ENCODE results near the gene VEPH1.

VEPH1 gene

DNA sequence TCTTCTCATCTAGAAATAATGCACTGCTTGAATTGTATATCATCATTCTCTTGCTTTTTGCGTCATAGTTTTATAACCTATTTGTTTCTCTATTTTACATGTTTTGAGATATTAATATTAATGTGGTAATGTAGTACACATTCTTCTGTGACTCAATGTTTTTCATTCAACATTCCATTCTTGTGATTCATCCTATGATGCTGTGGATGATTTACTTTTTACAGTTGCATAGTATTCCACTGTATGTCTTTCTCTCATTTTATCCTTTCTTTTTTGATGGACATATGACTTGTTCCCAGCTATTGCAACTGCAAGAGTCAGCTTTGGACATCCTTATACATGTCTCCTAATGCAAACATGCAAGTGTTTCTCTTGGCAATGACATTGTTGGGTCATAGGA is 20.6 kb upstream of the VEPH1 start:
- no peak for DNase-seq (ENCODE audit: low read depth)

GRCh38 chr3:157522648-157523047 is 19.4 kb upstream of the VEPH1 start:
- DNase-seq (ENCODE audit: low read depth) = no peak

DNA sequence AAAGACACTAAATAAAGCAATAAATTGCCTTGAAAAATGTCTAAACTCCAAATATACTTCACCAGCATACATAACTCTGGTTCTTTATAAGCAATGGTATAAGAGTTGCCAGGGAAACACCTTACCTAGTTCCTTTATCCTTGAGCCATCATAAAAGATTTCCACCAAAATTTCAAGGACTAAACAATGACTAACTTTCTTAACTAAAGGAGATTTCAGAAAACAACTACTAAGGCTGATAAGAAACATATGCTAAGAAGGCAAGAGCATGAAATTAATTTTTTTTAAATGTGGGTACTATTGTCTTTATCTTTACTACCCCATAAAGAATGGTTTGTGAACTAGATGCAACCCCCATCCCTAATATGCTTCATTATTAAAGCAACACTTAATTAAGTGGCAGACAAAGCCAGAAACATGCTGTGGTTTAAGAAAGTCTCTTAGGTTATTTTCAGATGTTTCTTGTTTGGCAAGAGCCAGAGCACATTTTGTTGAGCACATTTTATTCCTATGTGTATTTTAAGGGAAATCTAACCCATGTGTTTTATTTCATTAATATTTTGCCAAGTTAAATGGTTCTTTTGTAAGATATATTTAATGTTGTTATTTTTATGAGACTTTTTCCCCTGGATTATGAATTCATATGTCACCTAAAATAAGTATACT is 17.4 kb upstream of the VEPH1 start:
- no peak for DNase-seq (ENCODE audit: low read depth)

DNA sequence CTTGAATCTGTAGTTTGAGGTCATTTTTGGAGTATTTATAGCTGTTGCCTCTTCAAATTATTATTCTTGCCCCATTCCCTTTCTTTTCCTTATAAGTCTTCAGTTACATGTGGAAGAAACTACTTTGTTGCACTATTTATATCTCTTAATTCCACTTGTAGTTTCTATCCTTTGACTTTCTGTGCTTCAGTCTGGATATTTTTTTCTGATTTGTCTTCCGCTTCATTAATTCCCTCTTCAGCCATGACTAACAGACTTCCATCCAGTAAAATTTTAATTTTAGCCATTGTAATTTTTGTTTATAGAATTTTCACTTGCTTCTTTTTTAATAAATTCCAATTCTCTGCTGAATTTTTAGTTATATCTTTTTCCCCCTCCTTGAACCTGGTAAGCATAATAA is 15.7 kb upstream of the VEPH1 start:
- DNase-seq (ENCODE audit: low read depth) = no peak

GRCh38 chr3:157516928-157517327 is 13.7 kb upstream of the VEPH1 start:
- DNase-seq (ENCODE audit: low read depth) = no peak

DNA sequence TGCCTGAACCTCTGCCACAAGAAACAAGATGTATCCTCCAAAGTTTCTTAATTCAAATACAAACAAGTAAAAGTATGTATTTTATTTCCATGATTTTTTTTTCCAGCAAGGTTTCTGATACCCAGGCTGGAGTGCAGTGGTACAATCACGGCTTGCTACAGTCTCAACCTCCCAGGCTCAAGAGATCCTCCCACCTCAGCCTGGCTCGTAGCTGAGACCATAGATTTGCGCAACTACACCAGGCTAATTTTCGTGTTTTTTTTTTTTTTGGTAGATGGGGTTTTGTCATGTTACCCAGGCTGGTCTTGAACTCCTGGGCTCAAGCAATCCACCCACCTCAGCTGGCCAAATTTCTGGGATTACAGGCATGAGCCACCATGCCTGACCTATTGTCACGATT is 12.2 kb upstream of the VEPH1 start:
- DNase-seq (ENCODE audit: low read depth) = no peak

- no peak for DNase-seq (ENCODE audit: low read depth)
These were observed 11.2 kb upstream of the VEPH1 start for GRCh38 chr3:157514371-157514895.

- DNase-seq (ENCODE audit: low read depth) = no peak
These were observed 10.4 kb upstream of the VEPH1 start for GRCh38 chr3:157513585-157513984.

DNA sequence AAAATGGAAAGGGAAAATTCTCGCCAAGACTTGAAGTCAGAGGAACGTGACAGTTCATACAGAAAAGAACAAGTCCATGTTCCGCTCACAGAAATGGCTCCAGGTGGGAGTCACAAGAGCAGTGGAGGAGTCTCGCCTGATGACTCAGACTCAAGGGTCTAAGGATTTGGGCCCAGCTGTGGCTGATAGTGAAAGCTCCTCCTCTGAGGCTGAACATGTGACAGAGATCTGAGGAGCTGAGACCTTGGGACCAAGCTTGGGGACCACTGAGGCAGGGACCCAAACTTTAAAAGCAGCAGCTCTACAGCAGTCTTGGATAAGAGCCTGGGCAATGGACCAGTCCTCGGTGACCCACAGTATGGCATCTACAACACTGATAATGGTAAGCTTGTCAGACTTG is 9.3 kb upstream of the VEPH1 start:
- no peak for DNase-seq (ENCODE audit: low read depth)

- no peak for DNase-seq (ENCODE audit: low read depth)
These were observed 5.2 kb upstream of the VEPH1 start for GRCh38 chr3:157508461-157508860.

GRCh38 chr3:157501863-157502262 is 1.4 kb downstream of the VEPH1 start:
- no peak for DNase-seq (ENCODE audit: low read depth)

GRCh38 chr3:157500232-157500631 is 3.0 kb downstream of the VEPH1 start:
- no peak for DNase-seq (ENCODE audit: low read depth)

GRCh38 chr3:157499342-157499963 is 3.8 kb downstream of the VEPH1 start:
- no peak for DNase-seq (ENCODE audit: low read depth)

DNA sequence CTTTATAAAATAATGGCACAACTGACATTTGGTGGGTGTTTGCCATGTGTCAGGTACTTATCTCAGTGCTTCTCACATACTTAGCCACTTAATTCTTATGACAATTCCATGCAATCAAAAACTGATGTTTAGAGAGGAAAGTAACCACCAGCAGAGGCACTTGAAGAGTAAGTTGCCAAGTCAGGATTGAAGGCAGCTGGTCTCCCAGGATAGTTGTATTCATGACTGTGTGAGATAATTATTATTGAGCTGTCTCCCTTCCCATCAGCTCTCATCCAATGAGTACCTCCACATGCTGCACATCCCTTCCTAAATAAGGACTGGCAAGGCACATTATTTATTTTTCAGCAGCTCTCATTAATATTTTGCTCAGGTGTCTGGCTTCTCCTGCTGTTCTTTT is 4.8 kb downstream of the VEPH1 start:
- no peak for DNase-seq (ENCODE audit: low read depth)

- DNase-seq (ENCODE audit: low read depth) = no peak
These were observed 7.4 kb downstream of the VEPH1 start for GRCh38 chr3:157495846-157496245.

DNA sequence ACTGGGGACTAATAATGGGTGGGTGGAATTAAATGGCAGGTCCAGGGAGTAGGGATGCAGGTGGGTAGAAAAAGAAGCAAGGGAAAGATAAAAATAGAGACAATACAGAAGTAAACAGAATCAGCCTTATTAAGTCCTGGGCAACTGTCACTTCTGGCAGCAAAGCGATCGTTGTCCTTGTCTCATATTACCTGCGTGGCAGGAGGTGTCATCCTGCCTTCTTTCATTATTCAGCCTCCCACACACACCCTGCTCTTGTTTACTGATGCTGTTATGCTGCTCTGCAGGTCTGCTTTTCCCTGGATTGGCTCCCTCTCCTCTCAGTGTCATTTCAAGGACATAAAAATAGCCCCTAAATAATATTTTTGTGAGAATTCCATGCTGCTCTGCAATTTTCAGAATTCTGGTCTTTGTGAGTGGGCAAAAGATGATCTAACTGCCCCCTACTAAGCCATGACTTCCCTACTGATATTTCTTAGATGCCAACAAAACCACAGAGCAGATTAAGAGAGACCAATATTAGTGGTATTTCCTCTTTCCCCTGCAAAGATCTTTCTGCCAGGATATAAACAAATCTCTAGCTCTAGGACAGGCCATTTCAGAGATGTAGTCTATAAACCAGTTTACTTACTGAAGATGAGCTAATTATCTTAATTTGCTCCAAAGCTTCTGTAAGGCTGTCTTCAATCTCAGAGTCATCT is 8.5 kb downstream of the VEPH1 start:
- no peak for DNase-seq (ENCODE audit: low read depth)

DNA sequence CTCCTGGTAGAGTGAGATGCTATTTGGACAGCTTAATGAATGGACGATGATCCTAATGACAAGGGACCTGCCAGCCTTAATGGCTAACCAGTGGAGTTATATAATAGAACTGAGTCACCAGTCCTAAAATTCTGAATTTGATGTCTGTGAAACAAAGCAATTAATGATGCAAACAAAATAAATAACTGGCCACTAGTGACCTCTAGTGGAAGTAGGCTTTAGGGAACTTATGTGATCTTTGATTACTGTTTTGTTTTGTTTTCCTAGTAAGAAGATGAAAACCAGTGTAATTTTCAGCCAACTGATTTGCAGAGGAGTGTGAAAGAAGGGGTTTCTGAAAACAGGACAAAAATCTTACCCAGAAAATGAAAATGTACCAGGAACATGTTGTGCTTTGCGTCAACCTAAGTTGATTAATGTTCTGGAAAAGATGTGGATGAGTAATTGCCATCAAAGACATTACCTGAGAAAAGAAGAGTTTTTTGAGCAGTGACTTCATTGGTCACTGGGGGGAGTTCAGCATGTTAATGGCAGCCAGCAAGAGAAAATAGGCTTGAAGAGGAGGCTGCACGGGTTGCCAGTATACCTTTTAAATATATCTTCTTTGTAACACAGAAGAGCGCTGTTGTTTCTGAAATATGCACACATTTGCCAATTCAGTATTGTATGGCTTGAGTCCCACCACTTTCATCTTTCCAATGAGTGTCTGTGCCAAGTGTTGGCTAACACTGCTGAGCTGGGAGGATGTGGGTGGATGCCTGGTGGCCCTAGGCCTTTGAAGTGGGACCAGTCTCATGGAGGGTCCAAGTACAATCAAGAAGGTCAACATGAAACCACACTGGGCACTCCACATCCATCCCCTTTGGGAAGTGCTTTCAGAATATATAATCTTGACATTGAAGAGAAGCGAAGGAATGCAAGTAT is 9.3 kb downstream of the VEPH1 start:
- no peak for DNase-seq (ENCODE audit: low read depth)

DNA sequence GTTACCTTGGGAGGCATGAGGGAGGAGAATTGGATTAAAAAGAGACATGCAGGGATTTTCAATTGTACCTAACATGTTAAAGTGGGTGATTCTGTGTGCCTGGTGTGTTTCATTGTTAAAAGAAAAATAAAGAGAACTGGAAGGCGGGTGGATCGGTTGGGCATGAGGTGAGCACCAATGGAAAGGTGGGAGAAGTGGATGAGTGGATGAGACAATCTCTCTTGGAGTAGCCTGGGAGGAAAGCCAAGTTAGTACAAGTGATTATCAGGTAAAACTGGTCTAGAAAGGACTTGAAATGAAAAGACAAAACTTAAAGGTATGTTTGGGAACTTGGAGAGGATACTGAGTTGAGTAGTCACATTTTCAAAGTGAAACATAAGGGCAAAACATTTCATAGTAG is 12.1 kb downstream of the VEPH1 start:
- DNase-seq (ENCODE audit: low read depth) = no peak

DNA sequence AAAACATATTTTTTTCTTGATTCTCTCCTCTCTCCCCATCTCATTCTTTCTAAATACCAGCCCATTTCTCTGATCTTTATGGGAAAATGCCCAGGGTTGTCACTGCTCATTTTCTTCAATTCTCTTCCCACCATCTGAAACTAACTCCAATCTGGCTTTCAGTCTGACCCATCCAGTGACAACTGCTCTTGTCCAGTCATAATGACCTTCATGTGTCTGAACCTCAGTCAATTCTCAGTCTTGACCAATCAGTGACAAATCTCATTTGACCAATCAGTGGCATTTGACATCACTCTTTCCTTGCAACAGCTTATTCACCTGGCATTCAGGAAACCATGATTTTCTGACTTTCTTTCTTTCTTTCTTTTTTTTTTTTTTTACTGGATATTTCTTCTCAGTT is 15.1 kb downstream of the VEPH1 start:
- no peak for DNase-seq (ENCODE audit: low read depth)

GRCh38 chr3:157487339-157487738 is 15.9 kb downstream of the VEPH1 start:
- DNase-seq (ENCODE audit: low read depth) = no peak

DNA sequence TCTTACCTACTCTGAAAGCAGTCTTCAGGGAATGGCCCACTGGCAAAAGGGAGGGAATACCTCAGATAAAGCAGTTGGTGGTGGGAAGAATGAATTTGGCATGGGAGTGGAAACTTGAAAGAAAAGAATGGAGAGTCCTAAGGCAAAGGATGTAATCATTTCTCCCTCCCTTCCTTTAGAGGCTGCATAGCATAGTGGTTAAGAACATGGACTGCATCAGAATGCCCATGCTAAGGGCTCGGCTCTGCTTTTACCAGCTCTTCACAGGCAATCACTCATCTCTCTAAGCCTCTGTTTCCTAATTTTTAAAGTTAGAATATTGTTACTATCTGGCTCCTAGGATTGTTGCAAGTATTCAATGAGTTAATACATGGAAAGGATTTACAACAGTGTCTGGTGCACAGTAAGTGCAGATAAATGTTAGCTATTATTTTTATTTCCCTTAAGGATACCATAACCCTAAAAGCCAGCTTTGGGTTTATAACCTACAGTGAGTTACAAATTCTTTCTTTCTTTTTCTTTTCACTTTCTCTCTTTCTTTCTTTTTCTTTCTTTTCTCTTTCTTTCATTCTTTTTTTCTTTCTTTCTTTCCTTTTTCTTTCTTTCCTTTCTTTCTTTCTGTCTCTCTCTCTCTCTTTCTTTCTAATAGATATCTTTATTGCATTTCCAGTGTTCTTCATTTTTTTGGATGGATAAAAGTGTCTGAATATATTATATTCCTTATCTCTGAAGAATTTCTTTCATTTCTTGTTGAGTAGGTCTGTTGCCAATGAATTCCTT is 23.6 kb downstream of the VEPH1 start:
- no peak for DNase-seq (ENCODE audit: low read depth)
